ENCODE measurements around the gene ARHGAP28.
"Not testable (repeated sequence)": the region's sequence is repeated elsewhere in the genome, so short reads cannot be mapped to it uniquely, and the experiment has no call there.

The ARHGAP28 gene

GRCh38 chr18:6814882-6815425 is 85.4 kb downstream of the ARHGAP28 start:
- in situ Hi-C loops (cut with HindIII; ENCODE audit: low sequenced_read_pairs) = no loop called here
- TF ChIP-seq CTCF (IDR thresholded peaks at IDR 0.05; ENCODE audit: low read depth, low read length, missing control alignments) = no peak
- H3K4me3 ChIP-seq (ENCODE audit: low read depth, low read length) = no peak overlapping the region
- DNase-seq (ENCODE audit: low read depth) = no peak

- H3K4me3 ChIP-seq (ENCODE audit: low read depth, low read length) = no peak overlapping the region
- DNase-seq (ENCODE audit: low read depth) = no peak
- TF ChIP-seq CTCF (IDR thresholded peaks at IDR 0.05; ENCODE audit: low read depth, low read length, missing control alignments) = no peak
- in situ Hi-C loops (cut with HindIII; ENCODE audit: low sequenced_read_pairs) = no loop called here
Measured at GRCh38 chr18:6816154-6816553, 86.6 kb downstream of the ARHGAP28 start.

- H3K4me3 ChIP-seq (ENCODE audit: low read depth, low read length) = no peak overlapping the region
- no peak for TF ChIP-seq CTCF (IDR thresholded peaks at IDR 0.05; ENCODE audit: low read depth, low read length, missing control alignments)
- in situ Hi-C loops (cut with HindIII; ENCODE audit: low sequenced_read_pairs) = no loop called here
- no peak for DNase-seq (ENCODE audit: low read depth)
Measured at GRCh38 chr18:6819332-6819731, 89.8 kb downstream of the ARHGAP28 start.

- TF ChIP-seq CTCF (IDR thresholded peaks at IDR 0.05; ENCODE audit: low read depth, low read length, missing control alignments) = no peak
- H3K4me3 ChIP-seq (ENCODE audit: low read depth, low read length) = no peak overlapping the region
- no peak for DNase-seq (ENCODE audit: low read depth)
- in situ Hi-C loops (cut with HindIII; ENCODE audit: low sequenced_read_pairs) = no loop called here
Measured at GRCh38 chr18:6820314-6820713, 90.8 kb downstream of the ARHGAP28 start.

- H3K4me3 ChIP-seq (ENCODE audit: low read depth, low read length) = no peak overlapping the region
- TF ChIP-seq CTCF (IDR thresholded peaks at IDR 0.05; ENCODE audit: low read depth, low read length, missing control alignments) = no peak
- no peak for DNase-seq (ENCODE audit: low read depth)
- in situ Hi-C loops (cut with HindIII; ENCODE audit: low sequenced_read_pairs) = no loop called here
Measured at GRCh38 chr18:6821356-6821755, 91.8 kb downstream of the ARHGAP28 start.

GRCh38 chr18:6827161-6827560 is 97.6 kb downstream of the ARHGAP28 start:
- H3K4me3 ChIP-seq (ENCODE audit: low read depth, low read length); in situ Hi-C loops (cut with HindIII; ENCODE audit: low sequenced_read_pairs); DNase-seq (ENCODE audit: low read depth): not testable (repeated sequence)

- H3K4me3 ChIP-seq (ENCODE audit: low read depth, low read length); DNase-seq (ENCODE audit: low read depth); in situ Hi-C loops (cut with HindIII; ENCODE audit: low sequenced_read_pairs): not testable (repeated sequence)
Measured at GRCh38 chr18:6827566-6827965, 98.0 kb downstream of the ARHGAP28 start.

- TF ChIP-seq CTCF (IDR thresholded peaks at IDR 0.05; ENCODE audit: low read depth, low read length, missing control alignments) = no peak
- no peak overlapping the region for H3K4me3 ChIP-seq (ENCODE audit: low read depth, low read length)
- DNase-seq (ENCODE audit: low read depth) = no peak
- in situ Hi-C loops (cut with HindIII; ENCODE audit: low sequenced_read_pairs) = no loop called here
Measured at GRCh38 chr18:6830916-6831315, 101.4 kb downstream of the ARHGAP28 start.

Data from astrocyte of the cerebellum (primary cell).